SK-N-SH treated with all-trans-retinoic acid at 6 μM for 48 hours (cell line): ENCODE data around the gene CRELD2.

ENCODE experiments used
- ARNTL ChIP-seq: fragments of 450-650 bp; formaldehyde crosslinking; IDR thresholded peaks from 2 replicates; pipeline ENCODE4 v1.5.0; 2020; ENCODE audit warnings: low read depth, mild to moderate bottlenecking, moderate library complexity, borderline replicate concordance
- CREB5 ChIP-seq: fragments of 250-450 bp; sonication (Bioruptor Pico); IDR thresholded peaks from 2 replicates; pipeline ENCODE4 v1.5.1; 2020; ENCODE audit warnings: low read depth, mild to moderate bottlenecking, moderate library complexity
- ESRRG ChIP-seq: fragments of 250-450 bp; sonication (Bioruptor Pico); IDR thresholded peaks from 2 replicates; pipeline ENCODE4 v1.6.1; 2021; ENCODE audit warnings: mild to moderate bottlenecking
- OSR1 ChIP-seq: fragments of 250-450 bp; sonication (Bioruptor Pico); IDR thresholded peaks from 2 replicates; pipeline ENCODE4 v1.8.0; 2022; ENCODE audit warnings: moderate library complexity, mild to moderate bottlenecking, inconsistent platforms
- PATZ1 ChIP-seq: fragments of 250-450 bp; sonication (Bioruptor Pico); IDR thresholded peaks from 2 replicates; pipeline ENCODE4 v1.8.0; 2020; ENCODE audit warnings: mild to moderate bottlenecking, moderate library complexity, borderline replicate concordance
- POU6F1 ChIP-seq: fragments of 250-450 bp; sonication (Bioruptor Pico); IDR thresholded peaks from 2 replicates; pipeline ENCODE4 v1.8.0; 2021; ENCODE audit warnings: low read depth, mild to moderate bottlenecking, moderate library complexity, borderline replicate concordance
- PPARA ChIP-seq: fragments of 250-450 bp; sonication (Bioruptor Pico); IDR thresholded peaks from 2 replicates; pipeline ENCODE4 v1.5.0; 2020; ENCODE audit warnings: mild to moderate bottlenecking, borderline replicate concordance
- SNAI2 ChIP-seq: fragments of 250-450 bp; sonication (Bioruptor Pico); IDR thresholded peaks from 2 replicates; pipeline ENCODE4 v1.5.0; 2020; ENCODE audit warnings: mild to moderate bottlenecking, moderate library complexity
- TSHZ2 ChIP-seq: fragments of 250-450 bp; sonication (Bioruptor Pico); IDR thresholded peaks from 2 replicates; pipeline ENCODE4 v1.5.0; 2020; ENCODE audit warnings: mild to moderate bottlenecking, moderate library complexity
- ZFP3 ChIP-seq: fragments of 250-450 bp; sonication (Bioruptor Pico); IDR thresholded peaks from 2 replicates; pipeline ENCODE4 v1.5.0; 2020; ENCODE audit warnings: mild to moderate bottlenecking, moderate library complexity
- ZFP30 ChIP-seq: fragments of 450-650 bp; formaldehyde crosslinking; IDR thresholded peaks from 2 replicates; pipeline ENCODE4 v1.5.0; 2022; ENCODE audit warnings: mild to moderate bottlenecking, moderate library complexity
- ZNF565 ChIP-seq: fragments of 450-650 bp; formaldehyde crosslinking; conservative IDR thresholded peaks from 2 replicates; pipeline ENCODE4 v1.5.0; 2020; ENCODE audit warnings: low read depth, mild to moderate bottlenecking, moderate library complexity

GRCh38 chr22:49903322-49904039, 15.0 kb upstream of the CRELD2 start:
- TF ChIP-seq SNAI2 (CRISPR knock-in tag) (no peak), PATZ1 (CRISPR knock-in tag) (no peak), PPARA (CRISPR knock-in tag) (no peak), ZFP3 (CRISPR knock-in tag) (no peak), ZNF565 (CRISPR knock-in tag) (no peak), ZFP30 (CRISPR knock-in tag) (no peak), POU6F1 (CRISPR knock-in tag) (no peak), OSR1 (CRISPR knock-in tag) (no peak), ESRRG (no peak), ARNTL (CRISPR knock-in tag) (no peak), TSHZ2 (CRISPR knock-in tag) (no peak), CREB5 (no peak)
